ENCODE results near the gene CYP24A1. TPM values are rescaled to one million over a fixed set of nuclear protein-coding genes. Genes with fewer than 3 reads are reported as not detected.
"Not testable (repeated sequence)": the region's sequence is repeated elsewhere in the genome, so short reads cannot be mapped to it uniquely, and the experiment has no call there.

Gene CYP24A1
- total and polyA plus RNA-seq, 8 donors, result 0.64 to 3.4 TPM; not detected in 6

DNA sequence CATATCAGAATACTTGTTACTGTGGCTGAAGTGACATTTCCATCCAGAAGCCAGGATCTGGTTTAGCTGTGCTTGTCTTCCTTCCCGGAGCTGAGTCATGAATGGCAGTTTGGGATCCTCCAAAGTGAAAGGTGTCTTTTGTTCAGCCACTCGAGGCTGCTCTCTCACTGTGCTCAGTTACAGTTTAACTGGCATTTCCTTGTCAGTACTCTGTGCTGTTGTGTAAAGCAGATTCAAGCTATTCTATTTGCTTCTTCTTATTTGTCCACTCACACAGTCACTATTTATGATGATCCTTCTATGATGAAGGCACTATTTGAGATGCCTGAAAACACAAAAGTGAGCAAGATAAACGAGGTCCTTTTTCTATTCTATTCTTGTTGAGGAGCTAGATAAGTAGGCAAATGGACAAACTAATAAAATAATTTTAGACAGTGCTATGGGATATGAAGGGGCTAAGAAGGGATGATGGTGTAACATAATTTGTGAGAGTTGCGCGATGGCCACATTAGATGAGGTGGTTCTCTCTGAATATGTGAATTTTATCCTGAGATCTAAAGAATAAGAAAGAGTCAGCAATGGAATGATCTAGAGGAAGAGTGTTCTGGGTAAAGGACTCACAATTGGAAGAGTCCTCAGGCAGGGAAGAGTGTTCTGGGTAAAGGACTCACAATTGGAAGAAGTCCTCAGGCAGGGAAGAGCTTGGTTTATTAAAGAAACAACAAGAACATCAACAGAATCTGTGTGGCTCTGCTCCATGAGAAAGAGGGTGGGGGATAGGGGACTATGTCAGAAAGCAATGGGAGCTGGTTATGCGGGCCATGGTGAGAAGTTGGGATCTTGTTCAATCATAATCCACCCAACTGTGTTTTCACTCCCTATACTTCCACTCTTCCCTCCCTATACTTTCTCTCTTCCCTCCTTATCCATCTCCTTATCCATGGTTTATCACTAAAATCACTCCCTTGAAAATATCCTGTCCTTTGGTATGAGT, 40.1 kb downstream of the CYP24A1 start:
- peak; percentile 76 for ATAC-seq
- H3K9me3 ChIP-seq, result no peaks in the 10 kb centered on the region
- H3K27me3 ChIP-seq, result no peaks in the 10 kb centered on the region
- intact Hi-C loops (cut with DNase I), result no loop called here
- H3K36me3 ChIP-seq, result no peaks in the 10 kb centered on the region
- H3K27ac ChIP-seq, result peak overlapping the region; percentile 73 to 75
- H3K4me1 ChIP-seq, result peaks cover 0 to 23% of the 10 kb centered on the region in 2 donors
- no peak for DNase-seq
- TF ChIP-seq, protein P1, sequence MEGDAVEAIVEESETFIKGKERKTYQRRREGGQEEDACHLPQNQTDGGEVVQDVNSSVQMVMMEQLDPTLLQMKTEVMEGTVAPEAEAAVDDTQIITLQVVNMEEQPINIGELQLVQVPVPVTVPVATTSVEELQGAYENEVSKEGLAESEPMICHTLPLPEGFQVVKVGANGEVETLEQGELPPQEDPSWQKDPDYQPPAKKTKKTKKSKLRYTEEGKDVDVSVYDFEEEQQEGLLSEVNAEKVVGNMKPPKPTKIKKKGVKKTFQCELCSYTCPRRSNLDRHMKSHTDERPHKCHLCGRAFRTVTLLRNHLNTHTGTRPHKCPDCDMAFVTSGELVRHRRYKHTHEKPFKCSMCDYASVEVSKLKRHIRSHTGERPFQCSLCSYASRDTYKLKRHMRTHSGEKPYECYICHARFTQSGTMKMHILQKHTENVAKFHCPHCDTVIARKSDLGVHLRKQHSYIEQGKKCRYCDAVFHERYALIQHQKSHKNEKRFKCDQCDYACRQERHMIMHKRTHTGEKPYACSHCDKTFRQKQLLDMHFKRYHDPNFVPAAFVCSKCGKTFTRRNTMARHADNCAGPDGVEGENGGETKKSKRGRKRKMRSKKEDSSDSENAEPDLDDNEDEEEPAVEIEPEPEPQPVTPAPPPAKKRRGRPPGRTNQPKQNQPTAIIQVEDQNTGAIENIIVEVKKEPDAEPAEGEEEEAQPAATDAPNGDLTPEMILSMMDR (IDR thresholded peaks at IDR 0.05), result no peak
- no peak overlapping the region for H3K4me3 ChIP-seq

DNA sequence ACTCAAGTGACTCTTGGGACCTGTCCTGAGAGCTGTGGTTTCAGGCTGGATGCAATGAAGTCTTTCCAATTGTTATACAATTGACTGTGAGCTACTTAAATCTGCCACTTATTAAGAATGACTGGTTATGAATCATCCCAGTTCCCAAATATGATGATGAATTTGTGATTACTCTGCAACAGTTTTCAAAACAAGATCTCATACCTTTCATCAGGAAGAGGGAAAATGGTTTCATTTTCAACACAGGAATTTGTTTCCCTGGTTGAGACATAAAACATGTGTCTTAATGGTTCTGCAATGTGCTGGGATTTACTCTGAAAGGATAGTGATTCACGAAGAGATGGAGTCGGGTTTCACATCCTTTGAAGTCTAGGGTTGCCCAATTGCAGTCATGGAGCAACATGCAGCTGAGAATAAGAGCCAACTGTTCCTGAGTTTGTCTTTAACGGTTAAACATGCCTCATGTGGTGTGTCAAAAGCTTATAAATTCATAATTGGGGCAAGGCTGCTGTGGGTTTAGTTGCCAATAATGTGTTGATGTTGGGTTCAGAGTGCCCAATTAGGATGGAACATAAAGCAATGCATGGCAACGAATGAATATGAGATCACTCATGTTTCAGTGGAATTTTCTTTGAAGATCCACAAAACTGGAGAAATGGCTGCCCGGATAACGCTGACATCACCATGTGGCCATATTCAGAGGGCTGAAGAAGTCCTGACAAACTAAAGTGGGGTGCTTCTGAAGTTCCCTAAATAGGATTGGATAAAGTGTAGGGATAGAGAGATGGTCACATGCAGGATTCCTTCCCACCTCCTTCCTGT, 41.0 kb downstream of the CYP24A1 start:
- intact Hi-C loops (cut with DNase I), result no loop called here
- Histone ChIP-seq H3K36me3 (no peaks in the 10 kb centered on the region), H3K27ac (peak overlapping the region; percentile 73 to 75), H3K9me3 (no peaks in the 10 kb centered on the region), H3K4me1 (peaks cover 0 to 23% of the 10 kb centered on the region in 2 donors), H3K27me3 (no peaks in the 10 kb centered on the region), H3K4me3 (no peak overlapping the region)
- TF ChIP-seq, protein P1 (IDR thresholded peaks at IDR 0.05), result no peak
- ATAC-seq (peak; percentile 83), DNase-seq (peak in 2 of 4 donors; percentile 61 to 77)

DNA sequence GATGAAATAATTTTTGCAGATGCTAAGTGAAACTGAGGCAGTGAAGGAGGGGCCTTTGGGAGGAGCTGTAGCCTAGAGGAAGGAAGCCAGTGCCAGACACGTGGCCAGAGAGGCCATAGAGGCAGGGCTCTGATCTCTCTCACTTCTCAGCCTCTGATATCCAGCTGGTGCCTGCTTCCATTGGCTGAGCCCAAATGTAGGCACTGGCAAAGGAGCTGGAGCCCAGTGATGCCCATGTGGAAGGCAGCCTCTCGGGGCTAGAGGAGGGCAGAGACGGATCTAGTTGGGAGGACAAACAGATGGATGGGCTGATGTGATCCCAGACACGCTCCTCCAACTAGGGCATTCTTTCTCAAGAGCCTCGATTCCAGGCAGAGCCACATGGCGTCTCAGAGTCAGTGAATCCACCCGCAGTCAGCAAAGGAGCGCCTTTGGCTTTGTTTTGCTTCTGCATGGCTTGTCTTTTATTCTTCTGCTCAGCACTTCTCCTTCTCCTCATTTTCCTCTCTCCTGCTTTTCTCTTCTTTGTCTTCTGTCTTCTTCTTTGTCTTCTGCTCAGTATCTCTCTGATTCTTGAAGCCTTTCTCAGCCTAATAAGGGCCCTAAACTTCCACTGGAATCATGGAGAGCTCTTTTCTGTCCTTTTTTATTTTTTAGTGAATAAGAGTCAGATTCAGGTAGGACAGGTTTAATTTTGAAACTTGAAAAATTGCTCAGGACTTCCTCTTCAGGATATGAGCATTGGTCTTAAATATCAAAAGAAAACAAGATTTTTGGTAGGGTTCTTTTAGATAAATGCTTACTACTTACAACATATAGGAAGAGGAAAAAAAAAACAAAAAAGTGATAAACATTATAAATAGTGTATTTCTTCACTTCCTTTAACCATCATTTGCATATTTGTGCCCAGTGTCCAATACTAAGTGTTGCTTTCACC, 41.8 kb downstream of the CYP24A1 start:
- no peak for ATAC-seq
- intact Hi-C loops (cut with DNase I), result no loop called here

DNA sequence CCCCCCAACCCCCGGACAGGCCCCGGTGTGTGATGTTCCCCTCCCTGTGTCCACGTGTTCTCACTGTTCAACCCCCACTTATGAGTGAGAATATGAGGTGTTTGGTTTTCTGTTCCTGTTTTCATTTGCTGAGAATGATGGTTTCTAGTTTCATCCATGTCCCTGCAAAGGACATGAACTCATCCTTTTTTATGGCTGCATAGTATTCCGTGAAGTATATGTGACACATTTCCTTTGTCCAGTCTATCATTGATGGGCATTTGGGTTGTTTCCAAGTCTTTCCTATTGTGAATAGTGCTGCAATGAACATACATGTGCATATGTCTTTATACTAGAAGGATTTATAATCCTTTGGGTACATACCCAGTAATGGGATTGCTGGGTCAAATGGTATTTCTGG, 42.7 kb downstream of the CYP24A1 start:
- H3K27me3 ChIP-seq; H3K36me3 ChIP-seq; H3K27ac ChIP-seq; DNase-seq; ATAC-seq; intact Hi-C loops (cut with DNase I); H3K9me3 ChIP-seq; H3K4me3 ChIP-seq: not testable (repeated sequence)
- peaks cover 0 to 23% of the 10 kb centered on the region in 2 donors for H3K4me1 ChIP-seq

More for the DNA sequence above, 41.8 kb downstream of the CYP24A1 start:
- TF ChIP-seq, protein P1 (IDR thresholded peaks at IDR 0.05), result no peak
- no peak overlapping the region for H3K4me3 ChIP-seq
- H3K27me3 ChIP-seq, result no peaks in the 10 kb centered on the region
- no peaks in the 10 kb centered on the region for H3K9me3 ChIP-seq
- H3K27ac ChIP-seq, result peak overlapping the region; percentile 73 to 75
- peaks cover 0 to 23% of the 10 kb centered on the region in 2 donors for H3K4me1 ChIP-seq
- DNase-seq, result peak in 1 of 4 donors; percentile 23
- no peaks in the 10 kb centered on the region for H3K36me3 ChIP-seq

DNA sequence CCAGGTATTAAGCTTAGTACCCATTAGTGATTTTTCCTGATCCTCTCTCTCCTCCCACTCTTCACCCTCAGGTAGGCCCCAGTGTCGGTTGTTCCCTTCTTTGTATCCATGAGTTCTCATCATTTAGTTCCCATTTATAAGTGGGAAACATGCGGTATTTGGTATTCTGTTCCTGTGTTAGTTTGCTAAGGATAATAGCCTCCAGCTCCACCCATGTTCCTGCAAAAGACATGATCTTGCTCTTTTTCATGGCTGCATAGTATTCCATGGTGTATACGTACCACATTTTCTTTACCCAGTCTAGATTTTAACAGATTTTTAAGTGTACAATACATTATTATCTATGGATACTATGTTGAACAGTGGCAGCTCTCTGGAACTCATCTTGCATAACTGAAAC, 44.4 kb downstream of the CYP24A1 start:
- DNase-seq (no peak), ATAC-seq (no peak)
- Histone ChIP-seq H3K36me3 (no peaks in the 10 kb centered on the region), H3K27ac (no peak overlapping the region), H3K4me1 (peaks cover 0 to 23% of the 10 kb centered on the region in 2 donors), H3K9me3 (no peaks in the 10 kb centered on the region), H3K27me3 (no peaks in the 10 kb centered on the region), H3K4me3 (no peak overlapping the region)
- TF ChIP-seq, protein P1 (IDR thresholded peaks at IDR 0.05), result no peak
- intact Hi-C loops (cut with DNase I), result no loop called here
